ENCODE data around the gene RBM6.

- TF ChIP-seq CTCF (conservative IDR thresholded peaks at IDR 0.05; ENCODE audit: low read depth in 2 of 2) (no peak), EZH2 (IDR thresholded peaks at IDR 0.05; ENCODE audit: low read depth, unreplicated experiment) (no peak), REST (IDR thresholded peaks at IDR 0.05; ENCODE audit: unreplicated experiment) (no peak), JUNB (IDR thresholded peaks at IDR 0.05; ENCODE audit: unreplicated experiment) (no peak), POLR2AphosphoS5 (IDR thresholded peaks at IDR 0.05; ENCODE audit: low read depth) (no peak), ETS1 (IDR thresholded peaks at IDR 0.05) (no peak), EZH2phosphoT487 (IDR thresholded peaks at IDR 0.05; ENCODE audit: unreplicated experiment) (no peak), ZNF331 (CRISPR knock-in tag; IDR thresholded peaks at IDR 0.05; ENCODE audit: low read depth) (no peak), CREB1 (CRISPR knock-in tag; IDR thresholded peaks at IDR 0.05; ENCODE audit: low read depth) (no peak), ZNF114 (CRISPR knock-in tag; IDR thresholded peaks at IDR 0.05) (no peak)
Observed at GRCh38 chr3:49911124-49911420, 28.9 kb upstream of the RBM6 start.

All from GM23338 (cell line).